WTC11 (cell line): ENCODE measurements around the gene COL1A1. TPM values are rescaled to one million over a fixed set of nuclear protein-coding genes. Genes with fewer than 3 reads are reported as not detected.

Source experiments
- ATAC-seq: fragments of 200-7000 bp; cut with Tn5 transposase; 2 replicates; pipeline ENCODE4 v1.10.0; 2021; ENCODE audit warnings: mild to moderate bottlenecking, moderate library complexity
- CTCF ChIA-PET: fragments of 300-600 bp; sonication (Branson Sonifier 250); formaldehyde crosslinking; loops from one replicate; lab custom pipeline; 2021; ENCODE audit warnings: antibody characterized with exemption; lab: Charles Lee
- POLR2A ChIA-PET: fragments of 350-600 bp; sonication (Branson Sonifier 250); formaldehyde crosslinking; loops from one replicate; lab custom pipeline; 2021; ENCODE audit warnings: antibody characterized with exemption; lab: Charles Lee
- DNase-seq: peaks from one replicate; pipeline ENCODE4 v3.0.0; 2021; ENCODE audit warnings: low spot score
- H3K27ac Mint-ChIP-seq: 2 replicates; pipeline ENCODE4 v1.8.0; 2021; ENCODE audit warnings: mixed read lengths
- H3K27me3 Mint-ChIP-seq: 2 replicates; pipeline ENCODE4 v1.8.0; 2021; ENCODE audit warnings: low read depth, mild to moderate bottlenecking, moderate library complexity, mixed read lengths
- H3K36me3 Mint-ChIP-seq: 2 replicates; pipeline ENCODE4 v1.8.0; 2021; ENCODE audit warnings: mixed read lengths
- H3K4me1 Mint-ChIP-seq: 2 replicates; pipeline ENCODE4 v1.8.0; 2022; ENCODE audit warnings: mixed read lengths
- H3K4me3 Mint-ChIP-seq: 2 replicates; pipeline ENCODE4 v1.8.0; 2021; ENCODE audit warnings: mild to moderate bottlenecking, moderate library complexity, mixed read lengths
- H3K9me3 Mint-ChIP-seq: 2 replicates; pipeline ENCODE4 v1.8.0; 2021; ENCODE audit warnings: mixed read lengths
- CREB1 ChIP-seq: sonication (generic); formaldehyde crosslinking; IDR thresholded peaks from 2 replicates; pipeline ENCODE4 v1.8.0; 2023; ENCODE audit warnings: mild to moderate bottlenecking, missing genetic modification reagents
- CREM ChIP-seq: sonication (generic); formaldehyde crosslinking; IDR thresholded peaks from 2 replicates; pipeline ENCODE4 v1.8.1; 2022; ENCODE audit warnings: mild to moderate bottlenecking, missing genetic modification reagents, moderate library complexity
- ELF4 ChIP-seq: sonication (generic); formaldehyde crosslinking; IDR thresholded peaks from 2 replicates; pipeline ENCODE4 v1.8.1; 2022; ENCODE audit warnings: low read depth, mild to moderate bottlenecking, moderate library complexity, missing genetic modification reagents
- ETV6 ChIP-seq: sonication (generic); formaldehyde crosslinking; IDR thresholded peaks from 2 replicates; pipeline ENCODE4 v1.8.1; 2022; ENCODE audit warnings: mild to moderate bottlenecking, missing genetic modification reagents
- GABPB1 ChIP-seq: sonication (generic); formaldehyde crosslinking; IDR thresholded peaks from 2 replicates; pipeline ENCODE4 v1.8.1; 2023; ENCODE audit warnings: mild to moderate bottlenecking, missing genetic modification reagents
- JAZF1 ChIP-seq: fragments of 250-450 bp; sonication (Bioruptor Pico); IDR thresholded peaks from 2 replicates; pipeline ENCODE4 v1.9.0; 2021; ENCODE audit warnings: moderate library complexity, mild to moderate bottlenecking, inconsistent platforms
- KAT7 ChIP-seq: sonication (generic); formaldehyde crosslinking; IDR thresholded peaks from 2 replicates; pipeline ENCODE4 v1.8.1; 2023; ENCODE audit warnings: missing genetic modification reagents, mild to moderate bottlenecking, borderline replicate concordance
- TEAD4 ChIP-seq: sonication (generic); formaldehyde crosslinking; IDR thresholded peaks from 2 replicates; pipeline ENCODE4 v1.8.0; 2022; ENCODE audit warnings: mild to moderate bottlenecking, missing genetic modification reagents
- ZNF219 ChIP-seq: sonication (generic); formaldehyde crosslinking; IDR thresholded peaks from 2 replicates; pipeline ENCODE4 v1.8.0; 2023; ENCODE audit warnings: missing genetic modification reagents, mild to moderate bottlenecking, borderline replicate concordance
- total RNA-seq: library from RNA; stranded (reverse); gene quantifications from 3 replicates; pipeline ENCODE4 v1.2.3, GENCODE V29; 2021
- TF ChIP-seq, protein P1 (sequence below): sonication (generic); formaldehyde crosslinking; IDR thresholded peaks from 2 replicates; pipeline ENCODE4 v1.8.1; 2022; ENCODE audit warnings: low read depth, mild to moderate bottlenecking, moderate library complexity, missing genetic modification reagents, borderline replicate concordance
- TF ChIP-seq, protein P2 (sequence below): fragments of 200-600 bp; IDR thresholded peaks from 2 replicates; pipeline ENCODE4 v1.8.0; 2022; ENCODE audit warnings: antibody characterized with exemption
- TF ChIP-seq, protein P3 (sequence below): sonication (generic); formaldehyde crosslinking; conservative IDR thresholded peaks from 2 replicates; pipeline ENCODE4 v1.8.1; 2022; ENCODE audit warnings: mild to moderate bottlenecking, missing genetic modification reagents
- TF ChIP-seq, protein P4 (sequence below): sonication (generic); formaldehyde crosslinking; IDR thresholded peaks from 2 replicates; pipeline ENCODE4 v1.8.1; 2023; ENCODE audit warnings: mild to moderate bottlenecking, missing genetic modification reagents, moderate library complexity
- TF ChIP-seq, protein P5 (sequence below): fragments of 250-450 bp; sonication (Bioruptor Pico); IDR thresholded peaks from 2 replicates; pipeline ENCODE4 v2.1.2; 2022; ENCODE audit warnings: mild to moderate bottlenecking, moderate library complexity
- TF ChIP-seq, protein P6 (sequence below): sonication (generic); formaldehyde crosslinking; IDR thresholded peaks from 2 replicates; pipeline ENCODE4 v1.8.1; 2023; ENCODE audit warnings: mild to moderate bottlenecking, missing genetic modification reagents
- TF ChIP-seq, protein P7 (sequence below): fragments of 250-450 bp; sonication (Bioruptor Pico); IDR thresholded peaks from 2 replicates; pipeline ENCODE4 v1.9.0; 2021; ENCODE audit warnings: moderate library complexity, mild to moderate bottlenecking, inconsistent platforms, borderline replicate concordance
- TF ChIP-seq, protein P8 (sequence below): sonication (generic); formaldehyde crosslinking; conservative IDR thresholded peaks from 2 replicates; pipeline ENCODE4 v1.8.1; 2023; ENCODE audit warnings: mild to moderate bottlenecking, low read depth, missing genetic modification reagents, moderate library complexity
- TF ChIP-seq, protein P9 (sequence below): sonication (generic); formaldehyde crosslinking; IDR thresholded peaks from 2 replicates; pipeline ENCODE4 v1.8.0; 2022; ENCODE audit warnings: mild to moderate bottlenecking, missing genetic modification reagents

The COL1A1 gene
- total RNA-seq, 1 experiment from 2014 or later = 52.1 TPM

DNA sequence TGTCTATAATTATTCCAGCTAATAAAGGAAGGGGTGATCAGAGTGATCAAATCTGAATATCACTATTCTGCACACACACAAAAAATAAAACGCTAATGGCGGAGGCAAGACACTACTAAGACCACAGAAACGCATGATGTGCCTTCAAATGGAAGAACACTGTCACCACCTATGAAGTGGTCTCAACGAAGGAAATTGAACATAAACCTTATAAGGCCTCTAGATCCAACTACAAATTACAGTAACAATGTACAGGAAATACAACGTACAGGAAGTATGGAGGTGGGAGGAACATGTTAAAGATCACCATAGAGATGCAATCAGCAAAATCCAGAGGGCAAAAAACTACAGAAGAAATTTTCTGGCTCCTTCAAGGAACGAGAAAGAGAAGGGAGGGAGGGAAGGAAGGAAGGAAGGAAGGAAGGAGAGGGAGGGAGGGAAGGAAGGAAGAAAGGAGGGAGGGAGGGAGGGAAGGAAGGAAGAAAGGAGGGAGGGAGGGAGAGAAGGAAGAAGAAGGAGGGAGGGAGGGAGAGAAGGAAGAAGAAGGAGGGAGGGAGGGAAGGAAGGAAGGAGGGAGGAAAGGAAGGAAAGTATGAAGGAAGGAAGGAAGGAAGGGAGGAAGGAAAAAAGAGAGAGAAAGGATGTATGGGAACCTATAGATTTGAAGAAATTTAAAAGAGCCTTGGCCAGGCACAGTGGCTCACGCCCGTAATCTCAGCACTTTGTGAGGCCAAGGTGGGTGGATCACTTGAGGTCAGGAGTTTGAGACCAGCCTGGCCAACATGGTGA, 38.8 kb downstream of the COL1A1 start:
- peaks cover 33% of the 10 kb centered on the region for H3K27me3 Mint-ChIP-seq
- DNase-seq = no peak
- H3K9me3 Mint-ChIP-seq = no peaks in the 10 kb centered on the region
- peaks cover 10% of the 10 kb centered on the region for H3K4me1 Mint-ChIP-seq
- POLR2A ChIA-PET = interaction anchor here (0.6 to 2.4 kb wide), 3 partner anchors 11 to 37 kb away, joined by 3 to 22 read pairs (median 3); no protein-coding TSS in a partner anchor
- TF ChIP-seq, protein P1, sequence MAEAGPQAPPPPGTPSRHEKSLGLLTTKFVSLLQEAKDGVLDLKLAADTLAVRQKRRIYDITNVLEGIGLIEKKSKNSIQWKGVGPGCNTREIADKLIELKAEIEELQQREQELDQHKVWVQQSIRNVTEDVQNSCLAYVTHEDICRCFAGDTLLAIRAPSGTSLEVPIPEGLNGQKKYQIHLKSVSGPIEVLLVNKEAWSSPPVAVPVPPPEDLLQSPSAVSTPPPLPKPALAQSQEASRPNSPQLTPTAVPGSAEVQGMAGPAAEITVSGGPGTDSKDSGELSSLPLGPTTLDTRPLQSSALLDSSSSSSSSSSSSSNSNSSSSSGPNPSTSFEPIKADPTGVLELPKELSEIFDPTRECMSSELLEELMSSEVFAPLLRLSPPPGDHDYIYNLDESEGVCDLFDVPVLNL (CRISPR knock-in tag) = no peak
- TF ChIP-seq, protein P2, sequence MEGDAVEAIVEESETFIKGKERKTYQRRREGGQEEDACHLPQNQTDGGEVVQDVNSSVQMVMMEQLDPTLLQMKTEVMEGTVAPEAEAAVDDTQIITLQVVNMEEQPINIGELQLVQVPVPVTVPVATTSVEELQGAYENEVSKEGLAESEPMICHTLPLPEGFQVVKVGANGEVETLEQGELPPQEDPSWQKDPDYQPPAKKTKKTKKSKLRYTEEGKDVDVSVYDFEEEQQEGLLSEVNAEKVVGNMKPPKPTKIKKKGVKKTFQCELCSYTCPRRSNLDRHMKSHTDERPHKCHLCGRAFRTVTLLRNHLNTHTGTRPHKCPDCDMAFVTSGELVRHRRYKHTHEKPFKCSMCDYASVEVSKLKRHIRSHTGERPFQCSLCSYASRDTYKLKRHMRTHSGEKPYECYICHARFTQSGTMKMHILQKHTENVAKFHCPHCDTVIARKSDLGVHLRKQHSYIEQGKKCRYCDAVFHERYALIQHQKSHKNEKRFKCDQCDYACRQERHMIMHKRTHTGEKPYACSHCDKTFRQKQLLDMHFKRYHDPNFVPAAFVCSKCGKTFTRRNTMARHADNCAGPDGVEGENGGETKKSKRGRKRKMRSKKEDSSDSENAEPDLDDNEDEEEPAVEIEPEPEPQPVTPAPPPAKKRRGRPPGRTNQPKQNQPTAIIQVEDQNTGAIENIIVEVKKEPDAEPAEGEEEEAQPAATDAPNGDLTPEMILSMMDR = no peak
- TF ChIP-seq ETV6 (CRISPR knock-in tag) (no peak), ZNF219 (CRISPR knock-in tag) (no peak), KAT7 (no peak), ELF4 (no peak), JAZF1 (no peak), TEAD4 (CRISPR knock-in tag) (no peak), GABPB1 (CRISPR knock-in tag) (no peak), CREB1 (CRISPR knock-in tag) (no peak), CREM (CRISPR knock-in tag) (no peak)
- TF ChIP-seq, protein P3, sequence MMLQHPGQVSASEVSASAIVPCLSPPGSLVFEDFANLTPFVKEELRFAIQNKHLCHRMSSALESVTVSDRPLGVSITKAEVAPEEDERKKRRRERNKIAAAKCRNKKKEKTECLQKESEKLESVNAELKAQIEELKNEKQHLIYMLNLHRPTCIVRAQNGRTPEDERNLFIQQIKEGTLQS (CRISPR knock-in tag) = no peak
- TF ChIP-seq, protein P4, sequence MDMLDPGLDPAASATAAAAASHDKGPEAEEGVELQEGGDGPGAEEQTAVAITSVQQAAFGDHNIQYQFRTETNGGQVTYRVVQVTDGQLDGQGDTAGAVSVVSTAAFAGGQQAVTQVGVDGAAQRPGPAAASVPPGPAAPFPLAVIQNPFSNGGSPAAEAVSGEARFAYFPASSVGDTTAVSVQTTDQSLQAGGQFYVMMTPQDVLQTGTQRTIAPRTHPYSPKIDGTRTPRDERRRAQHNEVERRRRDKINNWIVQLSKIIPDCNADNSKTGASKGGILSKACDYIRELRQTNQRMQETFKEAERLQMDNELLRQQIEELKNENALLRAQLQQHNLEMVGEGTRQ = no peak
- TF ChIP-seq, protein P5, sequence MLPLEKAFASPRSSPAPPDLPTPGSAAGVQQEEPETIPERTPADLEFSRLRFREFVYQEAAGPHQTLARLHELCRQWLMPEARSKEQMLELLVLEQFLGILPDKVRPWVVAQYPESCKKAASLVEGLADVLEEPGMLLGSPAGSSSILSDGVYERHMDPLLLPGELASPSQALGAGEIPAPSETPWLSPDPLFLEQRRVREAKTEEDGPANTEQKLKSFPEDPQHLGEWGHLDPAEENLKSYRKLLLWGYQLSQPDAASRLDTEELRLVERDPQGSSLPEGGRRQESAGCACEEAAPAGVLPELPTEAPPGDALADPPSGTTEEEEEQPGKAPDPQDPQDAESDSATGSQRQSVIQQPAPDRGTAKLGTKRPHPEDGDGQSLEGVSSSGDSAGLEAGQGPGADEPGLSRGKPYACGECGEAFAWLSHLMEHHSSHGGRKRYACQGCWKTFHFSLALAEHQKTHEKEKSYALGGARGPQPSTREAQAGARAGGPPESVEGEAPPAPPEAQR (CRISPR knock-in tag) = no peak
- TF ChIP-seq, protein P6, sequence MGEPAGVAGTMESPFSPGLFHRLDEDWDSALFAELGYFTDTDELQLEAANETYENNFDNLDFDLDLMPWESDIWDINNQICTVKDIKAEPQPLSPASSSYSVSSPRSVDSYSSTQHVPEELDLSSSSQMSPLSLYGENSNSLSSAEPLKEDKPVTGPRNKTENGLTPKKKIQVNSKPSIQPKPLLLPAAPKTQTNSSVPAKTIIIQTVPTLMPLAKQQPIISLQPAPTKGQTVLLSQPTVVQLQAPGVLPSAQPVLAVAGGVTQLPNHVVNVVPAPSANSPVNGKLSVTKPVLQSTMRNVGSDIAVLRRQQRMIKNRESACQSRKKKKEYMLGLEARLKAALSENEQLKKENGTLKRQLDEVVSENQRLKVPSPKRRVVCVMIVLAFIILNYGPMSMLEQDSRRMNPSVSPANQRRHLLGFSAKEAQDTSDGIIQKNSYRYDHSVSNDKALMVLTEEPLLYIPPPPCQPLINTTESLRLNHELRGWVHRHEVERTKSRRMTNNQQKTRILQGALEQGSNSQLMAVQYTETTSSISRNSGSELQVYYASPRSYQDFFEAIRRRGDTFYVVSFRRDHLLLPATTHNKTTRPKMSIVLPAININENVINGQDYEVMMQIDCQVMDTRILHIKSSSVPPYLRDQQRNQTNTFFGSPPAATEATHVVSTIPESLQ = no peak
- TF ChIP-seq, protein P7, sequence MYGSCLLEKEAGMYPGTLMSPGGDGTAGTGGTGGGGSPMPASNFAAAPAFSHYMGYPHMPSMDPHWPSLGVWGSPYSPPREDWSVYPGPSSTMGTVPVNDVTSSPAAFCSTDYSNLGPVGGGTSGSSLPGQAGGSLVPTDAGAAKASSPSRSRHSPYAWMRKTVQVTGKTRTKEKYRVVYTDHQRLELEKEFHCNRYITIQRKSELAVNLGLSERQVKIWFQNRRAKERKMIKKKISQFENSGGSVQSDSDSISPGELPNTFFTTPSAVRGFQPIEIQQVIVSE = no peak
- TF ChIP-seq, protein P8, sequence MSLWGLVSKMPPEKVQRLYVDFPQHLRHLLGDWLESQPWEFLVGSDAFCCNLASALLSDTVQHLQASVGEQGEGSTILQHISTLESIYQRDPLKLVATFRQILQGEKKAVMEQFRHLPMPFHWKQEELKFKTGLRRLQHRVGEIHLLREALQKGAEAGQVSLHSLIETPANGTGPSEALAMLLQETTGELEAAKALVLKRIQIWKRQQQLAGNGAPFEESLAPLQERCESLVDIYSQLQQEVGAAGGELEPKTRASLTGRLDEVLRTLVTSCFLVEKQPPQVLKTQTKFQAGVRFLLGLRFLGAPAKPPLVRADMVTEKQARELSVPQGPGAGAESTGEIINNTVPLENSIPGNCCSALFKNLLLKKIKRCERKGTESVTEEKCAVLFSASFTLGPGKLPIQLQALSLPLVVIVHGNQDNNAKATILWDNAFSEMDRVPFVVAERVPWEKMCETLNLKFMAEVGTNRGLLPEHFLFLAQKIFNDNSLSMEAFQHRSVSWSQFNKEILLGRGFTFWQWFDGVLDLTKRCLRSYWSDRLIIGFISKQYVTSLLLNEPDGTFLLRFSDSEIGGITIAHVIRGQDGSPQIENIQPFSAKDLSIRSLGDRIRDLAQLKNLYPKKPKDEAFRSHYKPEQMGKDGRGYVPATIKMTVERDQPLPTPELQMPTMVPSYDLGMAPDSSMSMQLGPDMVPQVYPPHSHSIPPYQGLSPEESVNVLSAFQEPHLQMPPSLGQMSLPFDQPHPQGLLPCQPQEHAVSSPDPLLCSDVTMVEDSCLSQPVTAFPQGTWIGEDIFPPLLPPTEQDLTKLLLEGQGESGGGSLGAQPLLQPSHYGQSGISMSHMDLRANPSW (CRISPR knock-in tag) = no peak
- TF ChIP-seq, protein P9, sequence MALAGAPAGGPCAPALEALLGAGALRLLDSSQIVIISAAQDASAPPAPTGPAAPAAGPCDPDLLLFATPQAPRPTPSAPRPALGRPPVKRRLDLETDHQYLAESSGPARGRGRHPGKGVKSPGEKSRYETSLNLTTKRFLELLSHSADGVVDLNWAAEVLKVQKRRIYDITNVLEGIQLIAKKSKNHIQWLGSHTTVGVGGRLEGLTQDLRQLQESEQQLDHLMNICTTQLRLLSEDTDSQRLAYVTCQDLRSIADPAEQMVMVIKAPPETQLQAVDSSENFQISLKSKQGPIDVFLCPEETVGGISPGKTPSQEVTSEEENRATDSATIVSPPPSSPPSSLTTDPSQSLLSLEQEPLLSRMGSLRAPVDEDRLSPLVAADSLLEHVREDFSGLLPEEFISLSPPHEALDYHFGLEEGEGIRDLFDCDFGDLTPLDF (CRISPR knock-in tag) = no peak
- TF ChIP-seq, all 79 proteins: peak for 0
- CTCF ChIA-PET = interaction anchor here (0.9 to 2.7 kb wide), 30 partner anchors 7 to 199 kb away, joined by 3 to 46 read pairs (median 7); partner anchors contain the start of genes COL1A1, DLX4, ITGA3 and PDK2
- no peak for ATAC-seq
- no peak overlapping the region for H3K27ac Mint-ChIP-seq
- H3K4me3 Mint-ChIP-seq = no peak overlapping the region
- no peaks in the 10 kb centered on the region for H3K36me3 Mint-ChIP-seq
